ACHN (cell line): ENCODE results near the gene APOBEC4.
A peak's percentile ranks its signal among the peaks of the same experiment; 100 is the strongest.

Experiments used
- DNase-seq: peaks from one replicate; pipeline ENCODE4 v3.0.0-alpha.2; 2015
- in situ Hi-C: cut with HindIII; loops from 2 replicates; pipeline ENCODE4 v1.10.0; 2017; ENCODE audit warnings: low sequenced_read_pairs, low pct_ligation_motif_present, low pct_unique_long_range_greater_than_20kb

APOBEC4 gene

GRCh38 chr1:183675883-183676585 is 22.9 kb upstream of the APOBEC4 start:
- no peak for DNase-seq
- in situ Hi-C loops: no loop called here

- in situ Hi-C loops: no loop called here
- no peak for DNase-seq
Observed at GRCh38 chr1:183675381-183675780, 22.3 kb upstream of the APOBEC4 start.

DNA sequence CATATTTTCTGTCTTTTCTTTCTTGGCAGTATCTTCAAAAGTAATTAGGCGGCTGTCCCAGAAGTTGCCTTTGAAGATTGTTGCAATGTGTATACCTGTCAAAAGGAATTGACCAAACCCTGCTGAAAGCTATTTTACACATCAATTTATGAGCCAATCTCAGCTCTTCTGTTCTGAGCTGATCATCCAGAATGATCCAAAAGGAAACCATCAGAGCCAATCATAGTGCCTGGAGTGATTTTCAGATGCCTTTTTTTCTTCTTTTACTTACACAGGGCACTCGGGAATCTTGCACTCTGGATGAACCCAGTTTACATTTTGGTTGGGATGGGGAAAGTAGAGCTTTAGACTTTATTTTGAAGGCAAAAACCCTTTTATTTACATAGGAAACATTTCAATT is 21.8 kb upstream of the APOBEC4 start:
- in situ Hi-C loops: loop anchor here (25.0 kb wide), 1 partner anchor 237 kb away; no protein-coding TSS in a partner anchor

GRCh38 chr1:183674339-183674738 is 21.2 kb upstream of the APOBEC4 start:
- no peak for DNase-seq
- in situ Hi-C loops: loop anchor here (25.0 kb wide), 1 partner anchor 238 kb away; no protein-coding TSS in a partner anchor

More for the DNA sequence above, 21.8 kb upstream of the APOBEC4 start:
- no peak for DNase-seq

- no peak for DNase-seq
- in situ Hi-C loops: loop anchor here (25.0 kb wide), 1 partner anchor 239 kb away; no protein-coding TSS in a partner anchor
Observed at GRCh38 chr1:183673605-183674323, 20.6 kb upstream of the APOBEC4 start.

DNA sequence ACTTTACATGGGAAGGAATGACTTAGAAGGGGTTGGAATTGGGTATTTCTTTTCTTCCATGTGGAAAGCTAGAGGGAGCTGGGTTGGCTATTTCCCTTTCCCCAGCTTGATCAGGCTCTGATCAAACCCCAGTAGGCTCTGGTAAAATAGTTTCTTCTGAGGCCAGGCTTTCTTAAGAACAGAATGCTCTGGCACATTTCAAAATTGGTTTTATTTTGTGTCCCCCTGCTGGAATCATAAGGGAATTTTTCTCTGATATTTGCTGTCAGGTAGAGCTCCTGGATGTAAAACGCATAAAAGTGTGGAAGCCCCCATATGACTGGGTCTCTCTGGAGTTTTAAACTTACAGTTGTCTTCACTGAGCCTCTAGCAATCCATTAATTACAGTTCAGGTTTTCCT is 17.1 kb upstream of the APOBEC4 start:
- in situ Hi-C loops: loop anchor here (25.0 kb wide), 1 partner anchor 242 kb away; no protein-coding TSS in a partner anchor
- no peak for DNase-seq

GRCh38 chr1:183656355-183656754 is 3.2 kb upstream of the APOBEC4 start:
- in situ Hi-C loops: loop anchor here (25.0 kb wide), 1 partner anchor 256 kb away; no protein-coding TSS in a partner anchor
- DNase-seq: no peak

GRCh38 chr1:183655562-183656075 is 2.5 kb upstream of the APOBEC4 start:
- in situ Hi-C loops: loop anchor here (25.0 kb wide), 1 partner anchor 257 kb away; no protein-coding TSS in a partner anchor
- DNase-seq: peak; percentile 81

GRCh38 chr1:183654706-183655105 is 1.6 kb upstream of the APOBEC4 start:
- DNase-seq: no peak
- in situ Hi-C loops: loop anchor here (25.0 kb wide), 1 partner anchor 258 kb away; no protein-coding TSS in a partner anchor

GRCh38 chr1:183653876-183654451 is 848 bp upstream of the APOBEC4 start:
- in situ Hi-C loops: loop anchor here (25.0 kb wide), 1 partner anchor 258 kb away; no protein-coding TSS in a partner anchor
- DNase-seq: no peak

DNA sequence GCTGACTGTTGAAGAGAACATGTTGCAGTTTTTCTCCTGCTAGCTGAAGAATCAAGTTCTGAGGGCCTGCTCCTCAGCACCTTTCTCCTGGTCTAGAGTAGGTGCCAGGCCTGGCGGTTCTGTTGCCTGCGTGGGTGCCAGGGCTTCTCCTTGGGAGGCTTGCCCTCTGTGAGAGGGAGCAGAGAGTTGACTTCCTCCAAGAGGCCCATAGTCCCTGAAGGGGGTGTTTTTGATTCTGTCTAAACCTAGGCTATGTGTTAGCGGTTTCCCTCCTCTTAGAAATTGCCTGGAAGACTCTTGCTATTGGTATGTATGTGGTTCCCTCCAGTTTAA is 312 bp upstream of the APOBEC4 start:
- no peak for DNase-seq
- in situ Hi-C loops: loop anchor here (25.0 kb wide), 1 partner anchor 259 kb away; no protein-coding TSS in a partner anchor

- no peak for DNase-seq
- in situ Hi-C loops: loop anchor here (25.0 kb wide), 1 partner anchor 260 kb away; no protein-coding TSS in a partner anchor
Observed at GRCh38 chr1:183652107-183652506, 1.0 kb downstream of the APOBEC4 start.

DNA sequence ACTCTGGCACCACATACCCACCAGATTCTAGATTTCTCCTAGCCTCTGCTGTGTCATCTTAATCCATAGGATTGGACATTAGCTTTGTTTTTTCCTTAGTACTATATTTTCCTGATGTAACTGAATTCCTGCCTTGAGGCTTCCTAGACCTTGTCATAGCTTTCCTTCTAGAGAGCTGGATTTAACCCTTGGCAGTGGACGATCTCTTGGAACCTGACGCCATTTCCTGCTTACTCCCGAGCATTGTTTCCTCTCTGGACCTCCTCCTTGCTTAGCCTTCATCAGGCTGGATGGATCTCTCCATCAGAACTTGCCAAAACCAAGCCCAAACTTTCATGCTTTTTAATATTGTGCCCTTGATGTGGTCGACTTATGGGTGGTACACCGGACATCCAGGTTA is 1.5 kb downstream of the APOBEC4 start:
- in situ Hi-C loops: loop anchor here (25.0 kb wide), 1 partner anchor 261 kb away; no protein-coding TSS in a partner anchor
- DNase-seq: no peak

- in situ Hi-C loops: no loop called here
- no peak for DNase-seq
Observed at GRCh38 chr1:183648042-183648441, 5.1 kb downstream of the APOBEC4 start.

DNA sequence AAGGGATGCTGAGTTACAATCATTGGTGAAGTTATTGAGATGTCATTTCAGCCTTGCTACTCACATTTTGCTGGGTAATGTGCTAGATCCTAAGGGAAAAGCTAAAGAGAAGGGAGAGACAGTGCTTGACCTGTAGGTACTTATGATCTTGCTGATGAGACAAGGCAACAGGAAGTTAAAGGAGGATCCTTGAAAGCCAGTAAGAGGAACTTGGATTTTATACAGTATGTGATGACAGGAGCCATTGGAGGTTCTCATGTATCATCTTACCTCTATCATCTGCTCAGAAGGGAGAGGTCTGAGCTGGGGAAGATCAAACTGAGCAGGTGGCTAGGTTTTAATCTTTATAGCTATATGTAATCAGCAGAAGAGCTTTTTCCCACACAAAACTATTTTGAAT is 6.3 kb downstream of the APOBEC4 start:
- in situ Hi-C loops: no loop called here

DNA sequence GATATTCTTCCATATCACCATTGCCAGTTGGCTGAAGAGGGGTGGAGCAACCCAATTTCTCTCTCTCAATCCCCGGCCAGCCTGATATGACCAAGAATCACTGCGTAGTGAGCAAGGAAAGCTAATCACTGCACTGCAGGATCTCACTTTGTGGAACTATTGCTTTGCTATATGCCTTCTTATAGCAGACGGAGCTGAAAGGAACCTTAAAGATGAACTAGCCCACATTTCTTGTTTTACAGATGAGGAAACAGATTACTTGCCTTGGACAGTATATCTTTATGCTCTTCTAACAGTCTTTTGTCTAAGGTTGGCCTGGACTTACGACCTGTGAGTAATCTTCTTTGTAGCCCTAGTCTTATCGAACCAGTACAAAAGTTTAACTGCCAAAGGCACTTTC is 7.6 kb downstream of the APOBEC4 start:
- DNase-seq: no peak
- in situ Hi-C loops: no loop called here

More for the DNA sequence above, 6.3 kb downstream of the APOBEC4 start:
- DNase-seq: no peak

DNA sequence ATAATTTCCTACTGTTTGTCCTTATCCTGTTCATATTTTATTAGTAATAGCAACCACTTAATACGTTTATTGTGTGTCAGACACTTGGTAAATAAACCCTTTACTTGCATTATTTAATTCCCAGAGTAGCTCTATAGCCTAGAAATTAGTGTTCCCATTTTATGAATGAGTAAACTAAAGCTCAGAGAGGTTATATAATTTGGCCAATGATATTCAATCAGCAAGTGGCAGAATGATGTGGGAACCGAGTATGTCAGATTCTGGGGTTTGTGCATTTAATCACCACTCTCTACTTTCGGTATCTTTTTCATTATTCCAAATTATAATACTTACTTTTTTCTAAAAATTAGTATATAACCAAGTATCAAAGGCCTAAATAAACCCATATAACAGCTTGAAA is 10.9 kb downstream of the APOBEC4 start:
- in situ Hi-C loops: no loop called here
- DNase-seq: no peak

DNA sequence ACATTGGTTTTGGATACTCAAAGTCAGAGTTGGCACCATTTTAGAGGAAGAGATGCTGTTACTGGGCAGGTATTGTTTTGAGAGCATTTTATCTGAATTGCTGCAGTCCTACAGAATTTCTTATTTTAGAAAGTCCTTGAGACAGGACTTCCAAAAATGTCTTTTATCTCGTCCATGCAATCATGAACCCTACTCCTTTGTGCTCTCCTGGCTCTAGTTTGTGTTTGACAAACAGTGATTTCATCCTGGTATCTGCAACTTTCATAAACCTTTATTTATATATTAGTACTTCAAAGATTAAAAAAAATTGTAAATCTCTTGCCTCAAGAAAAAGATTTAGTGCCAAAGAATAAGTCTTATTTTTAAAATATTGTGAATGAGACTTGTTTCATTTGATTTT is 12.9 kb downstream of the APOBEC4 start:
- no peak for DNase-seq
- in situ Hi-C loops: no loop called here
